HUDEP-2 (cell line): ENCODE results near the gene CST2.
"Not testable (repeated sequence)": the region's sequence is repeated elsewhere in the genome, so short reads cannot be mapped to it uniquely, and the experiment has no call there.

Experiments used
- DNase-seq, 76 experiments: peaks; one replicate each; lab custom pipeline; 2025; ENCODE audit not compliant: unreplicated experiment in 76 of 76; lab: John Stamatoyannopoulos, UW

Gene CST2

GRCh38 chr20:23811559-23811958 is 15.0 kb downstream of the CST2 start:
- DNase-seq = not testable (repeated sequence)

- not testable (repeated sequence) for DNase-seq
Measured at GRCh38 chr20:23810349-23810748, 16.2 kb downstream of the CST2 start.

GRCh38 chr20:23800865-23801264 is 25.7 kb downstream of the CST2 start:
- no peak for DNase-seq

GRCh38 chr20:23799216-23799847 is 27.2 kb downstream of the CST2 start:
- peak in 29 of 76 experiments; percentile 1 to 45 (median 13) for DNase-seq

- DNase-seq = no peak
Measured at GRCh38 chr20:23795526-23795925, 31.0 kb downstream of the CST2 start.

- no peak for DNase-seq
Measured at GRCh38 chr20:23794841-23795240, 31.7 kb downstream of the CST2 start.

- DNase-seq = no peak
Measured at GRCh38 chr20:23794065-23794464, 32.5 kb downstream of the CST2 start.

GRCh38 chr20:23783447-23783846 is 43.1 kb downstream of the CST2 start:
- DNase-seq = no peak

GRCh38 chr20:23782366-23782983 is 44.1 kb downstream of the CST2 start:
- DNase-seq = peak in 19 of 76 experiments; percentile 0 to 53 (median 8)

GRCh38 chr20:23778676-23779075 is 47.9 kb downstream of the CST2 start:
- not testable (repeated sequence) for DNase-seq

GRCh38 chr20:23777380-23777779 is 49.1 kb downstream of the CST2 start:
- not testable (repeated sequence) for DNase-seq

- no peak for DNase-seq
Measured at GRCh38 chr20:23776067-23776771, 50.3 kb downstream of the CST2 start.

- no peak for DNase-seq
Measured at GRCh38 chr20:23774081-23774480, 52.4 kb downstream of the CST2 start.
